Transverse colon (tissue), 4 donors: ENCODE data around the gene VWA3B. TPM values are rescaled to one million over a fixed set of nuclear protein-coding genes. Genes with fewer than 3 reads are reported as not detected.
"Not testable (repeated sequence)": the region's sequence is repeated elsewhere in the genome, so short reads cannot be mapped to it uniquely, and the experiment has no call there.

Experiments used
- DNase-seq: peaks from one replicate; pipeline ENCODE4 v3.0.0-alpha.2; 2019
- H3K27ac ChIP-seq, 4 donors: fragments of 200-600 bp; sonication (generic); 2 replicates each; pipeline ENCODE4 v1.5.1; 2016 to 2018; ENCODE audit warnings: inconsistent platforms in 4 of 4
- H3K27me3 ChIP-seq: fragments of 200-600 bp; sonication (generic); 2 replicates; pipeline ENCODE4 v1.5.1; 2017; ENCODE audit warnings: inconsistent platforms
- H3K36me3 ChIP-seq, 4 donors: fragments of 200-600 bp; sonication (generic); 2 replicates each; pipeline ENCODE4 v1.5.1; 2017 to 2019; ENCODE audit warnings: inconsistent platforms in 4 of 4
- H3K4me1 ChIP-seq, 4 donors: fragments of 200-600 bp; sonication (generic); 2 replicates each; pipeline ENCODE4 v1.5.1; 2017 to 2020; ENCODE audit warnings: inconsistent platforms in 4 of 4
- H3K4me3 ChIP-seq, 4 donors: fragments of 200-600 bp; sonication (generic); 1 replicate in 1 of 4; 2 replicates in 3 of 4; pipeline versions ENCODE4 v1.5.1 to v1.6.1; 2017 to 2019; ENCODE audit warnings: inconsistent platforms in 4 of 4
- H3K9me3 ChIP-seq, 2 donors: fragments of 200-600 bp; sonication (generic); 2 replicates each; pipeline ENCODE4 v1.5.1; 2017 to 2019; ENCODE audit warnings: inconsistent platforms in 2 of 2
- EP300 ChIP-seq: sonication (generic); formaldehyde crosslinking; IDR thresholded peaks from one replicate; pipeline ENCODE4 v1.6.1; 2017; ENCODE audit warnings: antibody characterized with exemption, low read depth
- POLR2A ChIP-seq: fragments of 450-650 bp; IDR thresholded peaks from one replicate; pipeline ENCODE4 v1.6.1; 2016; ENCODE audit warnings: antibody characterized with exemption, mild to moderate bottlenecking, moderate library complexity
- POLR2AphosphoS5 ChIP-seq, 3 donors: sonication (generic); formaldehyde crosslinking; IDR thresholded peaks; one replicate each; pipeline ENCODE4 v1.6.1; 2016; ENCODE audit warnings: antibody characterized with exemption in 3 of 3
- WGBS, 2 donors: methylation state at CpG; one replicate each; pipeline ENCODE4 v1.1.5; 2018; ENCODE audit warnings: low coverage in 1 of 2; 5-methylcytosine and 5-hydroxymethylcytosine counted together
- in situ Hi-C, 4 donors: fragments of 200-750 bp; cut with MboI; loops; one replicate each; pipeline versions ENCODE4 v1.15.0 to v1.15.1; 2017; ENCODE audit warnings: low sequenced_read_pairs in 3 of 4, low pct_ligation_motif_present in 1 of 4, low pct_unique_long_range_greater_than_20kb in 1 of 4
- intact Hi-C: fragments of 100-400 bp; cut with DNase I; formaldehyde crosslinking; loops from one replicate; pipeline ENCODE4 v1.15.1; 2023; ENCODE audit warnings: low total_unique reads
- total RNA-seq, 4 donors: library from RNA; depleted of rRNA; stranded (reverse); fragments of >200 nt; gene quantifications; one replicate each; pipeline ENCODE4 v1.1.0, GENCODE V29; 2016
- TF ChIP-seq, protein P1 (sequence below), 5 experiments: fragments of 200-600 bp in 3 of 5; fragments of 450-650 bp in 2 of 5; sonication (generic) in 3 of 5; IDR thresholded peaks; 1 replicate in 2 of 5; 2 replicates in 3 of 5; pipeline ENCODE4 v1.5.1; 2016 to 2017; ENCODE audit warnings: antibody characterized with exemption in 5 of 5, inconsistent platforms in 3 of 5, mild to moderate bottlenecking in 2 of 5, moderate library complexity in 1 of 5

Gene VWA3B
- total RNA-seq, 4 donors from 2014 or later = 0.41 to 0.48 TPM; not detected in 2

DNA sequence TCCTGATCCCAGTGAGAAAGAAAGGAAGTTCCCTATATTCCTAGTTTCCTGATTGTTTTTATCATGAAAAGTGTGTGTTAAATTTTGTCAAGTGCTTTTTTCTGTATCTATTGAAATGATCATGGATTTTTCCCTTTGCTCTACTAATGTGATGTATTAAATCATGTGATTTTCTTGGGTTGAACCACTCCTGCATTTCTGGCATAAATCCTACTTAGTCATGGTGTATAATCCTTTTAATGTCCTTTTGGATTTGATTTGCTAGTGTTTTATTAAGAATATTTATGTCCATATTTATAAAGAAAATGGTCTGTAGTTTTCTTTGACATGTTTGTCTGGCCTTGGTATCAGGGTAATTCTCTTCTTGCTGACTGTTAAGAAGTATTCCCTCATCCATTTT lies 171.9 kb downstream of the VWA3B start:
- no peak overlapping the region for H3K4me3 ChIP-seq
- in situ Hi-C loops = loop anchor here in 1 of 4 donors (25.0 kb wide), 1 partner anchor 447 kb away; no protein-coding TSS in a partner anchor
- TF ChIP-seq POLR2A = no peak
- TF ChIP-seq POLR2AphosphoS5 (IDR thresholded peaks at IDR 0.05) = no peak
- TF ChIP-seq, protein P1, sequence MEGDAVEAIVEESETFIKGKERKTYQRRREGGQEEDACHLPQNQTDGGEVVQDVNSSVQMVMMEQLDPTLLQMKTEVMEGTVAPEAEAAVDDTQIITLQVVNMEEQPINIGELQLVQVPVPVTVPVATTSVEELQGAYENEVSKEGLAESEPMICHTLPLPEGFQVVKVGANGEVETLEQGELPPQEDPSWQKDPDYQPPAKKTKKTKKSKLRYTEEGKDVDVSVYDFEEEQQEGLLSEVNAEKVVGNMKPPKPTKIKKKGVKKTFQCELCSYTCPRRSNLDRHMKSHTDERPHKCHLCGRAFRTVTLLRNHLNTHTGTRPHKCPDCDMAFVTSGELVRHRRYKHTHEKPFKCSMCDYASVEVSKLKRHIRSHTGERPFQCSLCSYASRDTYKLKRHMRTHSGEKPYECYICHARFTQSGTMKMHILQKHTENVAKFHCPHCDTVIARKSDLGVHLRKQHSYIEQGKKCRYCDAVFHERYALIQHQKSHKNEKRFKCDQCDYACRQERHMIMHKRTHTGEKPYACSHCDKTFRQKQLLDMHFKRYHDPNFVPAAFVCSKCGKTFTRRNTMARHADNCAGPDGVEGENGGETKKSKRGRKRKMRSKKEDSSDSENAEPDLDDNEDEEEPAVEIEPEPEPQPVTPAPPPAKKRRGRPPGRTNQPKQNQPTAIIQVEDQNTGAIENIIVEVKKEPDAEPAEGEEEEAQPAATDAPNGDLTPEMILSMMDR (IDR thresholded peaks at IDR 0.05) = no peak
- TF ChIP-seq EP300 = no peak
- peaks cover 16 to 20% of the 10 kb centered on the region in 2 donors for H3K9me3 ChIP-seq
- intact Hi-C loops = no loop called here
- H3K4me1 ChIP-seq = no peaks in the 10 kb centered on the region
- H3K27me3 ChIP-seq = no peaks in the 10 kb centered on the region
- DNase-seq = no peak
- H3K27ac ChIP-seq = no peak overlapping the region
- H3K36me3 ChIP-seq = no peaks in the 10 kb centered on the region

DNA sequence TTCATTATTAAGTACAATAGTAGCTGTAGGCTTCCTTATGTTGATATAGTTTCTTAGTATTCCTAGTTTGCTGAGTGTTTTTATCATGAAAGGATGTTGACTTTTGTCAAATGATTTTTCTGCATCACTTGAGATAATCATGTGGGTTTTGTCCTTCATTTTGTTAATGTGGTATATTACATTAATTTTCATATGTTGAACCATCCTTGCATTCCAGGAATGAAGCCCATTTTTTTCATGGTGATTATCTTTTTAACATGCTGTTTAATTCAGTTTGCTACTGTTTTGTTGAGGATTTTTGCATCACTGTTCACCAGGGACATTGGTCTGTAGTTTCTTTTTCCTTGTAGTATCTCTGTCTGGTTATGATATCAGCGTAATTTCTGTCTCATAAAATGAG lies 176.4 kb downstream of the VWA3B start:
- 80% methylated on average over 1 of the region's 1 CpG for WGBS, 2 donors
- H3K9me3 ChIP-seq = peaks cover 19 to 24% of the 10 kb centered on the region in 2 donors
- no peak for DNase-seq
- intact Hi-C loops (no loop called here), in situ Hi-C loops (loop anchor here in 1 of 4 donors (25.0 kb wide), 1 partner anchor 451 kb away; no protein-coding TSS in a partner anchor)
- H3K36me3 ChIP-seq = no peaks in the 10 kb centered on the region
- H3K27ac ChIP-seq = no peak overlapping the region
- no peaks in the 10 kb centered on the region for H3K27me3 ChIP-seq
- H3K4me1 ChIP-seq = no peaks in the 10 kb centered on the region
- no peak overlapping the region for H3K4me3 ChIP-seq
- TF ChIP-seq EP300 (no peak), POLR2AphosphoS5 (IDR thresholded peaks at IDR 0.05) (no peak), POLR2A (no peak)
- TF ChIP-seq, protein P1 (IDR thresholded peaks at IDR 0.05) = no peak

DNA sequence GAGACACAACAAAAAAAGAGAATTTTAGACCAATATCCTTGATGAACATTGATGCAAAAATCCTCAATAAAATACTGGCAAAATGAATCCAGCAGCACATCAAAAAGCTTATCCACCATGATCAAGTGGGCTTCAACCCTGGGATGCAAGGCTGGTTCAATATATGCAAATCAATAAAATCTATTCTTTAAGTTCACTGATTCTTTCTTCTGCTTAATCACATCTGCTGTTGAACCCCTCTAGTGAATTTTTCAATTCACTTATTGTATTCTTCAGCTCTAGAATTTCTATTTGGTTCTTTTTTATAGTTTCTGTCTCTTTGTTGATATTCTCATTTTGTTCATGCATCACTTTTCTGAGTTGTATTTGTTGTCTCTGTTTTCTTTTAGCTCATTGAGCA lies 181.3 kb downstream of the VWA3B start:
- H3K9me3 ChIP-seq = peaks cover 10% of the 10 kb centered on the region in 2 donors
- DNase-seq, H3K4me3 ChIP-seq, intact Hi-C loops, H3K36me3 ChIP-seq, H3K27me3 ChIP-seq, H3K27ac ChIP-seq: not testable (repeated sequence)
- in situ Hi-C loops = loop anchor here in 1 of 4 donors (25.0 kb wide), 1 partner anchor 456 kb away; no protein-coding TSS in a partner anchor
- peaks cover 0 to 10% (median 0%) of the 10 kb centered on the region in 4 donors for H3K4me1 ChIP-seq

DNA sequence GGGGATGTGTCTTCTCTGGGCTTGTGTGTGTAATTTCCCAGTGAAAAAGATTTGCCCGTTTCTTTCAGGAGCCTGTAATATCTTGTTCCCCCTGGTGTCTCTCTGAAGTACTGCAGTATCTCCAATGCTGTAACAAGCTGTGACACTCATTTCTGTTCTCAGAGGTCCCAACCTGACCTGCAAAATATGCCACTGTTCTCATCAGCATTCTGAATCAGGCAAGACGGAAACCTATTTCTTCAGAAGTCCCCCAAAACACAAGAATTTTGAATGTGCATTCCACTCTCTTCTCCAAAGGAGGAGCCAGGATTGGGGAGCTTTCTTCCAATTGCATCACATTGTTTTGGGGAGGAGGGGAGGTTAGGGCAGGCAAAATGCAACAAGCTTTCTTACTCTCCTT lies 182.3 kb downstream of the VWA3B start:
- H3K27ac ChIP-seq = peak overlapping the region in 1 of 4 donors; percentile 18
- in situ Hi-C loops (loop anchor here in 1 of 4 donors (25.0 kb wide), 1 partner anchor 457 kb away; no protein-coding TSS in a partner anchor), intact Hi-C loops (no loop called here)
- H3K9me3 ChIP-seq = no peaks in the 10 kb centered on the region
- peaks cover 0 to 10% (median 0%) of the 10 kb centered on the region in 4 donors for H3K4me1 ChIP-seq
- 41% methylated on average over 2 of the region's 2 CpGs; no CpG with 5 or more reads in 1 of the 2 donors for WGBS, 2 donors
- TF ChIP-seq, protein P1 (IDR thresholded peaks at IDR 0.05) = peak; percentile 65 to 78 (median 76)
- no peak for TF ChIP-seq EP300
- H3K27me3 ChIP-seq = no peaks in the 10 kb centered on the region
- H3K4me3 ChIP-seq = no peak overlapping the region
- H3K36me3 ChIP-seq = no peaks in the 10 kb centered on the region
- no peak for DNase-seq

DNA sequence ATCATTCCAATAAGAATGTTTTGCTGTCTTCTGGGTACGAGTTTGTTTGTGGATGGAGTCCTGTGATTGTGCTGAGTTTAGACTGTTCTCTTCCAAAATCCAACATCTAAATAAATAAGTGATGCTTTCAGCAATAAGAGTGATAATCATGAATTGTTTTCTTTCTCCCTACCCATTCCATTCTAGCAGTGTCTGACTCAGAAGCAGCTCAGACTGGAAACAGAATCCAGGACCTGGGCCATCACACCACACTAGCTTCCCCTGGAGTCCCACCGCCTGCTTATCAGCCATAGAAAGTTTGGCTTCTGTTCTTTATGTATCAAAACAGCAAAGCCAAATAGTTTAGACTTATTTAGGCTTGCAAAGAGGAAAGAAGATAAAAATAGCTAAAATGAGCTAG lies 182.9 kb downstream of the VWA3B start:
- TF ChIP-seq, protein P1 (IDR thresholded peaks at IDR 0.05) = no peak
- no peak for TF ChIP-seq POLR2A
- no peak for TF ChIP-seq EP300
- no peak for TF ChIP-seq POLR2AphosphoS5 (IDR thresholded peaks at IDR 0.05)
- 65 to 67% methylated on average over 2 of the region's 2 CpGs for WGBS, 2 donors
- no peaks in the 10 kb centered on the region for H3K9me3 ChIP-seq
- no peak overlapping the region for H3K4me3 ChIP-seq
- no peaks in the 10 kb centered on the region for H3K36me3 ChIP-seq
- peaks cover 0 to 10% (median 0%) of the 10 kb centered on the region in 4 donors for H3K4me1 ChIP-seq
- in situ Hi-C loops (loop anchor here in 2 of 4 donors (5.0 to 25.0 kb wide), 2 partner anchors 458 to 463 kb away; no protein-coding TSS in a partner anchor), intact Hi-C loops (no loop called here)
- no peak overlapping the region for H3K27ac ChIP-seq
- no peak for DNase-seq
- H3K27me3 ChIP-seq = no peaks in the 10 kb centered on the region
